Skeletal muscle cell (primary cell): ENCODE measurements around the gene EXOSC2.

Experiments
- DNase-seq: peaks from one replicate; pipeline ENCODE4 v3.0.0-alpha.2; 2010; ENCODE audit warnings: low read depth
- H3K4me3 ChIP-seq: 2 replicates; pipeline ENCODE4 v1.5.1; 2011; ENCODE audit warnings: low read depth, mild to moderate bottlenecking, control low read depth, low read length, moderate library complexity

The EXOSC2 gene

GRCh38 chr9:130693426-130694191 is at the start of gene EXOSC2:
TSS of gene EXOSC2 (plus strand) at chr9:130693780. CDS start at chr9:130693792, 12 bp downstream.
- H3K4me3 ChIP-seq, result peak within 1 kb of the TSS; percentile 68
- peak; percentile 94 for DNase-seq

GRCh38 chr9:130651221-130651620 is 42.4 kb upstream of the EXOSC2 start:
- no peak for DNase-seq
- H3K4me3 ChIP-seq, result no peak overlapping the region

- DNase-seq, result no peak
- H3K4me3 ChIP-seq, result no peak overlapping the region
Measured at GRCh38 chr9:130651752-130652151, 41.8 kb upstream of the EXOSC2 start.

GRCh38 chr9:130654879-130655278 is 38.7 kb upstream of the EXOSC2 start:
- no peak overlapping the region for H3K4me3 ChIP-seq
- DNase-seq, result no peak

- DNase-seq, result no peak
- no peak overlapping the region for H3K4me3 ChIP-seq
Measured at GRCh38 chr9:130658893-130659698, 34.5 kb upstream of the EXOSC2 start.

GRCh38 chr9:130659699-130660248 is 33.8 kb upstream of the EXOSC2 start:
- no peak overlapping the region for H3K4me3 ChIP-seq
- DNase-seq, result no peak

- H3K4me3 ChIP-seq, result no peak overlapping the region
Measured at GRCh38 chr9:130660326-130660682, 33.3 kb upstream of the EXOSC2 start.

GRCh38 chr9:130660683-130661450 is 32.7 kb upstream of the EXOSC2 start:
- H3K4me3 ChIP-seq, result peak overlapping the region; percentile 15
- DNase-seq, result no peak

More at GRCh38 chr9:130660326-130660682, 33.3 kb upstream of the EXOSC2 start:
- no peak for DNase-seq

- DNase-seq, result no peak
- no peak overlapping the region for H3K4me3 ChIP-seq
Measured at GRCh38 chr9:130661451-130662098, 32.0 kb upstream of the EXOSC2 start.

- no peak overlapping the region for H3K4me3 ChIP-seq
- DNase-seq, result no peak
Measured at GRCh38 chr9:130662099-130662969, 31.2 kb upstream of the EXOSC2 start.

GRCh38 chr9:130662970-130663257 is 30.7 kb upstream of the EXOSC2 start:
- H3K4me3 ChIP-seq, result no peak overlapping the region
- DNase-seq, result no peak

GRCh38 chr9:130663258-130663976 is 30.2 kb upstream of the EXOSC2 start:
- no peak overlapping the region for H3K4me3 ChIP-seq
- no peak for DNase-seq

GRCh38 chr9:130663977-130664250 is 29.7 kb upstream of the EXOSC2 start:
- no peak for DNase-seq
- no peak overlapping the region for H3K4me3 ChIP-seq

- no peak within 1 kb of the TSS for H3K4me3 ChIP-seq
- DNase-seq, result no peak
Measured at GRCh38 chr9:130664251-130665028, 29.1 kb upstream of the EXOSC2 start, which contains the start of gene PRDM12. TSS of gene PRDM12 (plus strand) at chr9:130664594. CDS start at chr9:130664654, 60 bp downstream.

GRCh38 chr9:130665029-130665430 is 28.6 kb upstream of the EXOSC2 start:
- no peak for DNase-seq
- no peak overlapping the region for H3K4me3 ChIP-seq

- H3K4me3 ChIP-seq, result no peak overlapping the region
- no peak for DNase-seq
Measured at GRCh38 chr9:130665431-130666392, 27.9 kb upstream of the EXOSC2 start.
